GM12801 (cell line): ENCODE data around the gene PPP1R14C.

Experiments
- TF ChIP-seq, protein P1 (sequence below): IDR thresholded peaks from one replicate; pipeline ENCODE4 v1.5.1; 2011; ENCODE audit warnings: control low read depth; ENCODE audit not compliant: insufficient read length; ENCODE audit errors: extremely low read depth

The PPP1R14C gene

DNA sequence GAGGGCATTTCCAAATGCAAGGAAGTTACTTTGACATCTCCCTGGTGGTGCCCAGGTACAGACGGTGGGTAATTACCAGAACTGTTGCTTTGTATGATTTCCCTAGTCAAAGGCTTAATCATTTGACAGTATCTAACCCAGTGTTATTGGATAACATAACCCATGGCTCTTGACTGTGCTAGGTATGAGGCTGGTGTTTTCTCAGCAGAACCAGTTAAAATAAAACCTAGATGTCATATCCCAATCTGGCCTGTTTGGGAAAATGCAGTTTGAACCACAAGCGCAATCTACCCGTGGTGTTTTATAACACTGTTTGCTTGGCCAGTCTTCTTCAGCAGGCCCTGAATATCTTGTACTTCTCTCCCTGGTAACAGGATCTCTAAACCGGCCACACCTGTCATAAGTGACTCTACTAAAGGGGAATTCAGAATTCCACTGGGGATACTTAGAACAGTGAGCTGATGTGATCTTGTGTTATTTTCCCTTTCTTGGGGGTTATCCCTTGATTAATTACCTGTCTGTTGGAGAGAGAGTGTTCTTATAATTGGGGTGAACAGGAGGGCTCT is 32.8 kb downstream of the PPP1R14C start:
- TF ChIP-seq, protein P1, sequence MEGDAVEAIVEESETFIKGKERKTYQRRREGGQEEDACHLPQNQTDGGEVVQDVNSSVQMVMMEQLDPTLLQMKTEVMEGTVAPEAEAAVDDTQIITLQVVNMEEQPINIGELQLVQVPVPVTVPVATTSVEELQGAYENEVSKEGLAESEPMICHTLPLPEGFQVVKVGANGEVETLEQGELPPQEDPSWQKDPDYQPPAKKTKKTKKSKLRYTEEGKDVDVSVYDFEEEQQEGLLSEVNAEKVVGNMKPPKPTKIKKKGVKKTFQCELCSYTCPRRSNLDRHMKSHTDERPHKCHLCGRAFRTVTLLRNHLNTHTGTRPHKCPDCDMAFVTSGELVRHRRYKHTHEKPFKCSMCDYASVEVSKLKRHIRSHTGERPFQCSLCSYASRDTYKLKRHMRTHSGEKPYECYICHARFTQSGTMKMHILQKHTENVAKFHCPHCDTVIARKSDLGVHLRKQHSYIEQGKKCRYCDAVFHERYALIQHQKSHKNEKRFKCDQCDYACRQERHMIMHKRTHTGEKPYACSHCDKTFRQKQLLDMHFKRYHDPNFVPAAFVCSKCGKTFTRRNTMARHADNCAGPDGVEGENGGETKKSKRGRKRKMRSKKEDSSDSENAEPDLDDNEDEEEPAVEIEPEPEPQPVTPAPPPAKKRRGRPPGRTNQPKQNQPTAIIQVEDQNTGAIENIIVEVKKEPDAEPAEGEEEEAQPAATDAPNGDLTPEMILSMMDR, result no peak

DNA sequence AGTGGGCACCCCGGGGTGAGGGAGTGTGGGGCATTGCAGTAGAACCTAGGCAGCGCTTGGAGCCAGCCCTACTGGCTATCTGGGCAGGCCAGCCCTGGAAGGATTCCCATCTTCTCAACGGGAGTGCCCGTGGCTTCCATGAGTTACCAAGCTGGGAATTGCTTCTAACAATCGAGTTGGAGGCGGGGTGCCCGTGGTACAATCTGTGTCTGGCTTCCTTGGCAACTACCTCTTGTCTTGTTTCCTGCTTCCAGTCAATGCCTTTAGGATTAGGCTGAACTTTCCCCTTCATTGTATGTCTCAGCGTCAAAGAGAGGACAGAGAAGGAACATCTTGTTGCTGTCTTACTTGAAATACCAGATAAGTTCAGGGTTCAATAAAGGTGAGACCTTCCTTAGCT is 33.3 kb downstream of the PPP1R14C start:
- TF ChIP-seq, protein P1, result no peak

DNA sequence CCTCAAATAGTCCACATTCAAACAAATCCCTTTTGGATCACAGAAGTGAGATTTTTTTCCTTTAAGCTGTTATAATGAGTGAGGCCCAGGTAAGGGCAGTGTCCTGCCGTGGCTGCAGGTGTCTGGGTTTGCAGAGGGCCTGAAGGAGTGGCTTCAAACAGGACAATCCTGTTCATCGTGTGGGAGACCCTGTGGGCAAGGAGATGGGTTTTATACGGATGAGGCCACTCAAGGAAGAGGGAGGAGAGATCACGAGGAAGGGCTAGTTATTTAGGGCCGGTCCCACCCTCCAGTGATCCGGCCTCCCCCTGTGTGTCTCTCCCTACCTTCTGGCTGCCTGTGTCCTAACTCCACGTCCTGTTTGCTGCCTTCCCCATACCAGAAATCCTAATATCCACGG is 33.8 kb downstream of the PPP1R14C start:
- TF ChIP-seq, protein P1, result no peak

DNA sequence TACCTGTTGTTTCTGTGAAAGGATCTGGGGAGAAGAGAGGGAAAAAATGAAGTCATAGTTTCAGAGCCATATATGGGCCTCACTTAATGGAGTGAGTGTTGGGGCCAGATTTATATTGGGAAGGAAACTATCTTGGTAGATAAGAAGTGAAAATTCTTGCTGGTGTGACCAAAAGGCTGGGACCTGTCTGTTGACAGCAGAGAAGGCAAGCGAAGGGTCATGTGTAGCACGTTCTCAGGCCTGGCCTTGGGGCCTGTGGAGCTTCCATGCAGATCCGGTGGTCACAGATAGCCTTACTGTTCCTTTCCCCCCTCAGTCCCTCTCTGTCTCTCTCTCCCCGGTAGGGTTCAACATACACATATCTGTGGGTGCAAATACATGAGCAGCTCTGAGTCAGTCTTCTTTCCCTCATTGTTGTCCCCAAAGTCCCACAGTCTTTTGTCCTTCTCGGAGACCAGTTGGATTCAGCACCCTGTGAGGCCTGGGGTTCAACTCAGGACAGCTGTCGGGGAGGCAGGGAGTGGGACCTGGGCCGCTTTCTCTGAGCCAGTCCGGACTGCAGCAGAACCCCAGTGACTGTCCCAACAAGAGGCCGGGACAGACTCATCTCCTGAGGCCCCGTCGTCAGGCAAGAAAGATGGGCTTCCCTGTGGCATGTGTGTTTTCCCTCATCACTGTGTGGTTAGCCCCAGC is 34.6 kb downstream of the PPP1R14C start:
- TF ChIP-seq, protein P1, result no peak

DNA sequence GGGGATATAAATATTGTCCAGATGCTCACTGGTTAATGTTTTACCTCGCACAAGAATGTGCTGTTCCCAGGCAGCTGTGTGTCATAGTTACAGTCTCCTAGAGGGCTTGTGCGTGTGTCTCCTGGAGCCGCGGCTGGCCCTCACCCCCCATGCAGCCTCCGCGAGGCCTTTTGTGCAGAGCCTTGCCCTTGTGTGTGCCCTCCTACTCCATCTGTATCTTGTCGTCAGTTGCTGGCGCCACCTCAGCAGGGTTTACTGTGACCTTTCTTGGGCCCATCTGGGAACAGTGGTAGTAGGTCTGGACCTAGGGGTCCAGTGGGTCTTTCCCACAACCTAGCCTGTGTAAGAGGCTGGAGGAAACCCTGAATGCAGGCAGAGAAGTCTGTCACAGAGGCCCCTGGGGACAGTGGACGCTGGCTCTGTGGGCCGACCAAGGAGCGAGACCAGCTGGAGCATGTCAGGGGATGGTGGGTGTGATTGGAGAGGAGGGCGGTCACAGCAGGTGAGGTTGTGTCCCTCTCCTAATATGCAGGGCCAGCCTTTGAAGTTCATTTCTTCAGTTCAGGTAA is 35.2 kb downstream of the PPP1R14C start:
- TF ChIP-seq, protein P1, result no peak

DNA sequence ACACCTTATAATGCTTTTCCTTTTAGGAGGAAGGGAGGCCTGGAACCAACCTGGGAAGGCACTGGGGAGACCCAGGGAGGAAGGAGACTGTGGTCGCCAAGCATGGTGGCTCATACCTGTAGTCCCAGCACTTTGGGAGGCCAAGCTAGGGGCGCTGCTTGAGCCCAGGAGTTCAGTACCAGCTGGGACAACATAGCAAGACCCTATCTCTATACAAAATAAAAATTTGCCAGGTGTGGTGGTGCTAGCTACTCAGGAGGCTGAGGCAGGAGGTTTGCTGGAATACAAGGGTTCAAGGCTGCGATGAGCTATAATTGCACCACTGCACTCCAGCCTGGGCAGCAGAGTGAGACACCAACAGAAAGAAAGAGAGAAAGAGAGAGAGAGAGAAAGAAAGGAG is 36.2 kb downstream of the PPP1R14C start:
- TF ChIP-seq, protein P1, result no peak

DNA sequence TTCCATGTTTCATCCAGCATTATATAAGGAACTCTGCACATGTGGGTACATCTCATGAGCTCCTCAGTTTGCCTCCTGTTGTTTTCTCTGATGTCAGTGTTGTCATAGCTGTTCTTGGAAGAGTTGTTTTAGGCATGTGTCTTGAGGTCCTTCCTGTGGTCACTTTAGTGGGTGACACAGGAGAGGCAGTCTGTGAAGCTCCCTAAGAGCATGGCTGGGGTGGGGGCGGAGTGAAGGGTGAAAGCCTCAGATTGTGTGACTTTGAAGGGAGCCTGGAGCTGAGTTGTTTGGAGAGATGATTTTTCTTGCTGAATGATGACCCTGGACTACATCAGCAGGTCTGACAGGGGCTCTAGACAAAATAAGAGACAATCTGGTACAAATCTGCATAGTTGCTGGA is 37.7 kb downstream of the PPP1R14C start:
- TF ChIP-seq, protein P1, result no peak
